GM21526 (cell line): ENCODE data around the gene CENPX.

ENCODE experiments used
- ATAC-seq: cut with Tn5 transposase; IDR thresholded peaks from one replicate; pipeline ENCODE4 v1.9.1; 2021; ENCODE audit warnings: moderate library complexity; ENCODE audit not compliant: unreplicated experiment, low FRiP score

Gene CENPX

DNA sequence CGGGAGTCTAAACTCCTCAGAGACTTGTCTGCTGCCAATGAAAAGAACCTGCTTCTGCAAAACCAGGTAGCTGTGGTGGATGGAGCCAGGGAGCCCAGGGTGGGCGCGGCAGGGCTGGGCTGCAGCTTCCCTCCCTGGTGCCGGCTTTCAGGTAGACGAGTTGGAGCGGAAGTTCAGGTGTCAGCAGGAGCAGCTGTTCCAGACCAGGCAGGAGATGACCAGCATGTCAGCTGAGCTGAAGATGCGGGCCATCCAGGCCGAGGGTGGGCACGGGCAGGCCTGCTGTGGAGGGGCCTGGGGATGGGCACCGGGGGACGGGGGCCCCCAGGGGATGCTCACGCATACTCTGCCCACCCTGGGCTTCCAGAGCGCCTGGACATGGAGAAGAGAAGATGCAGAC is 5.6 kb upstream of the CENPX start:
- ATAC-seq: no peak

DNA sequence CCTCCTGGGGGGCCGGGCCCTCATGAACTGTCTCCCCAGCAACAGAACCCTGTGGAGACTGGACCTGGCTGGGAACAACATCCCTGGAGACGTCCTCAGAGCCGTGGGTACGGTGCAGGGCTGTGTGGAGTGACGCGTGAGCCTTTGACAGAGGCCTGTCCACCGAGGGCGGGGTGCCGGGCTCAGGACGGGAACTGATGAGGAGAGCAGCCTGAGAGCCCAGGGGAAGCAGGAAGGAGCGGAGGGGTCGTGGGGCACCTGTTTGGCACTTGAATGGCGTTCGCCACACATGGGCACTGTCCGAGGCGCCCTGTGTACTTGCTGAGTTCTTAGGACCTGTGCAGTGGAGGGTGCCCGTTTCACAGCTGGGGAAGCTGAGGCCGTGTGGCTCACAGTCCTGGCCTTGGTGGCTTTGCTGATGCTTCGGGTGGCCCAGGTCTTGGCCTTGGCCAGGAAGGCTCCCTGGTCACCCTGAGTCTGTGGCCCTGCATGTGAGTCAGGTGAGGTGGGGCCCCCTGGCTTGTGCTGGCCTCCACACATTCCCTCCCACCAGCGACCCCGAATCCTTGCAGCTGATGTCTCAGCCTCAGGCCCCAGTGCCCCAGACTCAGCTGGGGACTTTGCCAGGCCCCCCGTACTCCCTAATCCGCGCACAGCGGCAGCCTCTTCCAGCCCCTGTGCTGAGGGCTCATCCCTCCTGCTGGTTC is 2.9 kb upstream of the CENPX start:
- ATAC-seq: no peak

DNA sequence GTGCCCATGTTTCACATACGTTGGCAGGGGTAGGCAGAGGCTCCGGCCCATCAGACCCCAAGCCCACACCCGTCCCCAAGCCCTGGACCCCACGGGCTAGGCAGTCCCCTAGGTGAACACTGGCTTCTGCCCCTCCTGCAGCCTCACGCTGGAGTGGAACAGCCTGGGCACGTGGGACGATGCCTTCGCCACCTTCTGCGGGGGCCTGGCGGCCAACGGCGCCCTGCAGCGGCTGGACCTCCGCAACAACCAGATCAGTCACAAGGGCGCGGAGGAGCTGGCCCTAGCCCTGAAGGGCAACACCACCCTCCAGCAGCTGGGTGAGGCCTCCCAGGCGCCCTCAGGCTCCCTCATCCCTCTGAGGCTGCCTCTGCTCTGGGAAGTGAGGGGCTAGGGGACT is 2.2 kb upstream of the CENPX start:
- no peak for ATAC-seq

DNA sequence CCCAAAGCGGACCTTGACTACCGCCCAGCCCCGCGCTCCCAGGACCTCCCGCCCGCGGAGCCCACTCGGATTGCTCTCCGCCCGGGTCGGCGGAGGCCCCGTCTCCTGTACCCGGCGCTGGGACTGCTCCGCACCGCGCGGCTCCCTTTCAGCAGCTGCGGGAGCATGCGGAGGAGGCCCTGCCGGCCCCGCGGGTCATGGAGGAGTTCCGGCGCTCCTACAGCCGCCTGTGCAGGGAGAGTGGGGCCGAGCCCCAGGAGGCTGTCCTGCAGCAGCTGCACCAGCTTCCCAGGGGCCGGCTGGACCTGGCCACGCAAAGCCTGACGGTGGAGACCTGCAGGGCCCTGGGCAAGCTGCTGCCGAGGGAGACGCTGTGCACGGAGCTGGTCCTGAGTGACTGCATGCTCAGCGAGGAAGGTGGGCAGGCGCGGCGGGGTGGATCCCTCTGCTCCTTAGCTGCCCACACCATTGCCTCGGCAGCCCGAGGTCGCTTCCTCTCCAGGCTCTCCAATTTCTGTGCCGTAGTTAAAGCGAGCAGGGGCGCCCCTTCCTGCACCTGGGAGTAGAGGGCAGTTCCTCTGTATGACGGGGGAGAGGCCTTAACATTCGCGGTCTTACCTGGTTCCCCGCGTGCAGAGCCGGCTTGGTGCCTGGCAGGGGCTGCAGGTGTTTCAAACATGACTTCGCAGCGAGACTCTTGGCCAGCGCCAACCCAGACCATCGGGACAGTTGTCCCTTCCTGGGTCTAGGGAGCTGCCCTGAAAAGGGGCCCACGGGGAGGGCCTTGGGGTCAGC is 966 bp upstream of the CENPX start:
- ATAC-seq: no peak

DNA sequence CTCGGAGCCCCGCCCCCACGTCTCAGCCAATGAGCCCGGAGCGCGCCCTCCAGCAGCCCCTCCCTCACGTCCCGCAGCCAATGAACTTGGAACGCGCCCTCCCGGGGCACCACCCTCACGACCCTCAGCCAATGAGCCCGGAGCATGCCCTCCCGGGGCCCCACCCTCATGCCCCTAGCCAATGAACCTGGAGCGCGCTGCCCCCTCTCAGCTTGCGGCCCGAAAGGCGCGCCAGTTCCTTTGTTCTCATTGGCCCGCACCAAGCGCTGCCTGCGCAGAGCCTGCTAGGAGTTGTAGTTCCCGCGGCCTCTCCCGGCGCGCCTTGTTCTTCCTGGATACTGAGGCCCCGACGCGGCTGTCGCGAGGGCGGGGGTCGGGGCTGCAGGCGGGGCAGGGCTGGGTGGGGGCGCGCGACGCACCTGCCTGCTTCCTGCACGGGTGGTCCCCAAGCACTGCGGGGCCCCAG is 336 bp upstream of the CENPX start, which contains the start of gene LRRC45:
LRRC45 (plus strand) TSS at position 325 of the 466 bp plus-strand sequence. CDS start 339 bp downstream, outside the sequence.
- peak; percentile 75 for ATAC-seq

DNA sequence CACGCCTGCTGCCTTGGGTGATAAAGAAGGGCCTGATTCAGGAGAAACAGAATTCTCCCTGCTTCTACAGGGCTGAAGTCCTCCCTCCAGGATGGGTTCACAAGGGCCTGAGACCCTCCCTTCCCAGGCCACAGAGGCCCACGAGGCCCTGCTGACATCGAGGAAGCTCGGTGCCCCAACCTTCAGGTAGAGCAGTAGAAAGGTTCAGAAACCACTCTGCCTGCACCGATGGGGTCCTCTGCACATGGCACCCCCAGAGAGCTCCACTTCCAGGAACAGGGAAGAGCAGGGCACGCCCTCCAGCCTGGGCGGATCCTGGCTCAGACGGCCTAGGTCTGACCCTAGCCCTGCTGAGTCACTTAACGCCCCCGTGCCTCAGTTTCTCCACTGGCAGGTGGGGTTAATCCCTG is 773 bp downstream of the CENPX start:
- no peak for ATAC-seq

DNA sequence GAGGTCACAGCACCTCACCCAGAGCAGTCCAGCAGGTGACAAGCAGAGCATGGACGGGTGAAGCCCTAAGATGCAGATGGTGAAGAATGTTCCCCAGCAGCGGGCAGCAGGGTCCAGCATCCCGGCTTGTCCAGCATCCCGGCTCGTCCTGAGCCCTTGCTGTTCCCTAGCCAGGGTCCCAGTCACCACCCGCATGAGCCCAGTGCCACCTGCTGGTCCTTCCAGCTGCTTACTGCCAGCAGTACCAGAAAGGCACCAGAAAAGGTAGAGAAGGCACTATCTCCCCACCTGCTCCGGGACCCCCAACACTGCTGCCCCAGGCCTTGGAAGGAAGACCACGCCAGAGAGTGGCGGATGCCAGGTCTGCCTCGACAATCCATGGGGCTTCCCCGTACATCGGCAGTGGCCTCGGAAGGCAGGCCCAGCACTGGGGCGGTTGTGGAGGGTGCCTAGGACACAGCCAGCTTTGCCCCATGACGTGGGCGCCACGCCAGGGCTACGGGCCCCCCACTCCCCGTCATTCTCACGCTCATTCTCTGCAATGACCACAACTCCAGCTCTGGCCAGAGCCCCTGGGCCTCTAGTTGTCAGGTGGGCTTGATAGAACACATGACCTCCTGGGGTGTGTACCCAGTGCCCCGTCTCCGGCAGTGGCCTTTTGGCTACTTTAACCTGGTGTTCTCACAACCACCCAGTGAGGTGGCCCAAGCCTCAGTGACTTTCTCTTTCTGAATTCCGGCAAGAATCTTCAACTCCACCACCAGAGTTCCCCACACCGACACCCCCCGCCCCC is 1.4 kb downstream of the CENPX start:
- ATAC-seq: no peak

DNA sequence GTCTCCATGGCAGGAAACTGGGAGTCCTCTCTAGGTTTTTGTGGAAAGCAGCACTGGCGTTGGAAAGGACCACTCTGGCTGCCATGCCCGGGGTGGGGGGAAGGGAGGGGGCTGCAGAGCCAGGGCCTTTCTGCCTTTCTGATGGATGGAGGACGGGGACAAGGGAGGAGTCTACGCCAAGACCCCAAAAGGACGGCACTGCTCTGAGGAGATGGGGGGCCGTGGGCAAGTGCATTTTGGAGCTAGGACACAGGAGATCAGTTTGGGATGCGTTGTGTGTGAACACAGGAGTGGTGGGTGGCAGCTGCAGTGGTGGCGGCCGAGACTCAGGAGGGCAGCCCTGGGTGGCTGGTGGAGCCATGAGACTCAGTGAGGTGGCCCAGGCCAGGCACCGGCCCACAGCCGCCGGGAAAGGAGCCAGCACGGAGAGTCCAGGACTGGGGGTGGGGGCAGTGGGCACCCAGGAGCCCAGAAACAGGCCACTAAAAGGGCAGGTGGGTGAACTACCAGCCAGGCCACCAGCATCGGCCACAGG is 2.0 kb downstream of the CENPX start:
- ATAC-seq: no peak

DNA sequence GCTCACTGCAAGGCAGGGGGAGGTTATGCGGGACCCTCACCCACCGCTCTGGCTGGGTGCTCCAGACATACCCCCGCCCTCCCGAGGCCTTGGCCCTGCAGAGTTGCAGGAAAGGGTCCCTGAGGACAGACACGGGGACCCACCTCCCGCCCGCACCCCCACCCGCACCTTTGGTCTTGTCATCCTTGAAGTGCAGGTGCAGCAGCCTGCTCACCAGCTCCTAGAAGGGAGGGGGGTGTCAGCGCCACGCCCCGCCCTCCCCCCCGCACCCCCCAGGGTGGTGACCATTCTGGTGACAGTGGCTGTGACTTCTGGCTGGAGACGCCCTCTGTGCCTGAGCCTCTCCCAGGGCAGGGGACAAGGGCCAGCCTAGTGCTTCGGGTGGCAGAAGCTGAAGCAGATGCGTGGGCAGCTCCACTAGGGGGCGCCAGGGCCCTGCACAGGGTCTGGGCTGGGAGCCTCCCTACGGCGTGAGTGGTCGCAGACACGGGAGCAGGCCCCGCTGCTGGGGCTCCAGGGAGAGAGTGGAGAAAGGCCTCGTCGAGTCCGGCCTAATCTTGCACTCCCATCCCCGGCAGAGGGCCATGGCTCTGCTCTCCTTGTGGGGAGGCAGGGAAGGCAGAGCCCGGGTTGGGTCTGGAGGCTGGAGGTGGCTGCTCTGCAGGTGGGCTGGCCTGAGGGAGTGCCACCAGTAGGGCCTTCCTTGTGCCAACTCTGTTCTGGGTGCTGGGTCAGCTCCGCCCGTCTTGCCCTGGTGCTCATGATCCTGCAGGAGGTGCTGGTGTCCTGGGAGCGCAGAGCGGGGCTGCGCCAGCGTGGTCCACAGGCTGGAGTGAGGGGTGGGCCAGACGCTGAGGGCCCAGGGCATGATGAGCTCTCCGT is 2.7 kb downstream of the CENPX start:
- ATAC-seq: no peak

DNA sequence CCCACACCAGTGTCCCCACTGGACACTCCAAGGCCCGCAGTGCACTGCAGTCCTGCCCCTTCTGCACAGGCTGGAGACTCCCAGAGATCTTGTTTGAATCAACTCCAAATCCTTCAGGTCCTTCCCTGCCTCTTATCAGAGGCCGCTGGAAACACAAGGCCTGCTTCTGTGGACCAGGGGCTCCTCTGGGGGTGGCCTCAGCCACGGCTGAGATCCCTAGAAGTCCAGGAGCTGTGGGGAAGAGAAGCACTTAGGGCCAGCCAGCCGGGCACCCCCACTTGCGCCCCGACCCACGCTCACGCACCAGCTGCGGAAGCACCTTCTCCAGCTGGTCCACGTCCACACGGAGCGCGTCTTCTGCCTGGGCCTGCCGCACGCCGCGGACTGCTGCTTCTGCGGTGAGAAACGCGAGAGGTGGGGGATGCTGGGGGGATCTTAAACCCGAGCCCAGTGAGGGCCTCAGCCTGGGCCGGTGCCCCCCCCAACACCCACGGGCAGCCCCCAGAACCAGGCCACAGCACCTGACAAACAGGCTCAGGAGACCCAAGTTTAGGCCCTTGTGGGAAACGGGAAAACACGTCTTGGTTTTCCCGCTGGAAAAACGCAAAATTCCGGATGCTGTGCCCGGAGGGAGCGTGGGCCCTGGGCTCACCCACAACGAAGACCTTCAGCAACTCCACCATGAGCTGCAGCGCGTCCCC is 3.5 kb downstream of the CENPX start:
- ATAC-seq: no peak

DNA sequence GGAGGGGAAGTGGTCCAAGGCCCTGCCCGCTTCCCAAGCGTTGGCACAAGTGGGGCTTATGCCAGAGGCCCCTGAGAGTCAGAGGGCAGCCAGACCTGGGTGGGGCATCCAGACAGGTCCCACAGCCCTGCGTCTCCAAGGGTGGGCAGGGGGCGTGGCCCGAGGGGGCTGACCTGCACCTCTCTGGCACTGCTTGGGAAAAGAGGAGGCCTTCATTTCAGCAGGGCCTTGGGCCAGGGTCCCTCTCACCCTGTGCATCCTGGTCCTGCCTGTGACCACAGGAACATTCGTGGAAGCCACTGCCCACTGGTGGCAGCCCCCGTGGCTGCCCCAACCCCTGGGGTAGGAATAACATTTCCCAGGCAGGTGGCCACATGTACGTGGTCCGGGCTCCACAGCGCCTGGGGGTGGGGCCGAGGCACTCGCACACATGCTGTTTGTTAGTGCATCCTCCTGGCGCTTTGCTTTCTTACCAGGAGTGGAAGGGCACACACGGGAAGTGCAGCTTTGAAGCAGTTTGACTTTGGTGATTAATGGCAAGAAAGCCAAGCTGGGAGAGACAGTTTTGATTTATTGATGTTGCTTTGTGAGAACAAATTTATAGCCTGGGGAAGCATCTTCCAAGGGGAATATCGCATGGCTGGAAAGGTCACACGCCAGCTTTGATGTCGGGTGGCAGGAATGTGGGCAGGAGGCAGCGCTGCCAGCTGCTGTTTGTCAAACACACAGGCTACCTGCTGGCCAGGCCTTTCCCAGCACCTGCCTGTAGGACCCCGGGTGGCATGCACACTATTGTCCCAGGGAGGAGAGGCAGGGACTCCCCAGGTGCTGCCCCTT is 4.3 kb downstream of the CENPX start:
- no peak for ATAC-seq

DNA sequence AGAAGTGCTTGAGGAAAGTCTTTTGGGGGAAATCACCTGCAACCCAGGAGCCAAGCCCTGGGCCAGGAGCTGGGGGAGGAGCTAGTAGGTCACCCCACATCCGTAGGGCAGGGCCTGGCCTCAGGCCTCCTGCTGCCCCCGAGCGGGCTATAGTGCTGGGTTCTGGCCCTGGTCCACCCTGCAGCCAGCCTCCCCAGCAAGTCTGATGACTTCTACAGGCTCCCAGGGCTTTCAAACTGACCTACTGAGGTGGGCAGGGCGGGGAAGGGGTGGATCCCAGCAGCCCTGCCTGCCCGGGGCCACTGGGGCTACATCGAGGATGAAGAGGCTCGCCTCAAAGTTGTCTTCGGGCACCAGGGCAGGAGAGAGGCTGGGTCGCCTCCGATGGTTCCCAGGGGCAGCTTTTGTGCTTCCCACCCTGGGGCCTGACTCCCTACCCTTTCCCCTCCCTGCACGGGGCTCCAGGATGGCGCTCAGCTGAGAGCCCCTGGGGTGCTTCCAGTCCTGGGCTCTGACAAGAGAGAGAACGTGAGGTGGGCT is 5.0 kb downstream of the CENPX start:
- no peak for ATAC-seq

DNA sequence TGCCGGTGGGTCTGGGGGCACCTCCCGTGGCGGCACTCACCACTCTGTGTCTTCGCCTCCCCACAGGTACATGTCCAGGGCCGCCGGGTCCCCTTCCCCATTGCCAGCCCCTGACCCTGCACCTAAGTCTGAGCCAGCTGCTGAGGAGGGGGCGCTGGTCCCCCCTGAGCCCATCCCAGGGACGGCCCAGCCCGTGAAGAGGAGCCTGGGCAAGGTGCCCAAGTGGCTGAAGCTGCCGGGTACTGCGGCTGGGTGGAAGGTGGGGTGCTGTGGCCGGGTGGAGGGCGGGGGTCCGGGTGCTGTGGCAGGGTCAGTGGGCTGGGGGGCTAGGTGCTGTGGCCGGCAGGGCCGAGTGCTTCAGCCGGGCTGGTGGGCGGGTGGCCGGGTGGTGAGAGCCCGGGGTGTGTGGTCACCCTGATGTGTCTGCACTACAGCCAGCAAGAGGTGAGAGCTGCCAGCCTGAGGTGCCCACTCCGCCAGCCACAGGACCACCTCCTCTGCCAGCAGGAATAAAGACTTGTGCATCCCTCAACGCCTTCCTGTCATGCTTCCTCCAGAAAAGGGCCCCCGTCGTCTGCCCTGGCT is 5.7 kb downstream of the CENPX start:
- ATAC-seq: no peak

DNA sequence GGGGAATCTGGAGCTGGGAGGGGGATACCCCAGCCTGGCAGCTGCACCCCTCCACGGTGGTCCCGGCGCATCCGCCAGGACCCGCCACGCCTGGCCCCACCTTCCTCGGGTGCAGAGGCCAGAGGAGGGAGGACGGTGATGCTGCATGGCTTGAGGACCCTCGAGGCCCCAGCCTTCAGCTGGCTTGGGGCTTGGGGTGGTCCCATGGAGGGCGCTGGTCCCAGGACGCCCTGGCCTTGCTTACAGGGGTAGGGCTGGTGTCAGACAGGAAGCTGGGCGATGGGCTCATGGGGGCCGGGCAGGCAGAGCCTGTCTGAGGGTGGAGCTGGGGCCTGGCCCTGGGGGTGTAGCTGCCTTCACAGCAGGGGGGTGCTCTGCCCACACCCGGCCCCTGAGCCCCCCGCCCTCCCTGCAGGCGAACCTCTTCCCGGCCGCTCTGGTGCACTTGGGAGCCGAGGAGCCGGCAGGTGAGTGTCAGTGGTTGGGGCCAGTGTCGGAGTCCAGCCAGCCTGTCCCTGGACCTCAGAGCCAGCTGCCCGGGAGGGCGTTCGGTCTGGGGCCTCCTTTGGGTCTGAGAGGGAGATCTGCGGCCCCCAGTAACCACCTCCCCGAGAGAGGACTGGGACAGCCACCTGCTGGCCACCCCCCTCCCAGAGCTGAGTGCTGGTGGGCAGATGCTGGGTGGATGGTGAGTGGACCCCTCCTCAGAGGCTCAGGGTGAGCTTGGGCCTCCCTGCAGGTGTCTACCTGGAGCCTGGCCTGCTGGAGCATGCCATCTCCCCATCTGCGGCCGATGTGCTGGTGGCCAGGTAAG is 6.4 kb downstream of the CENPX start:
- ATAC-seq: no peak

DNA sequence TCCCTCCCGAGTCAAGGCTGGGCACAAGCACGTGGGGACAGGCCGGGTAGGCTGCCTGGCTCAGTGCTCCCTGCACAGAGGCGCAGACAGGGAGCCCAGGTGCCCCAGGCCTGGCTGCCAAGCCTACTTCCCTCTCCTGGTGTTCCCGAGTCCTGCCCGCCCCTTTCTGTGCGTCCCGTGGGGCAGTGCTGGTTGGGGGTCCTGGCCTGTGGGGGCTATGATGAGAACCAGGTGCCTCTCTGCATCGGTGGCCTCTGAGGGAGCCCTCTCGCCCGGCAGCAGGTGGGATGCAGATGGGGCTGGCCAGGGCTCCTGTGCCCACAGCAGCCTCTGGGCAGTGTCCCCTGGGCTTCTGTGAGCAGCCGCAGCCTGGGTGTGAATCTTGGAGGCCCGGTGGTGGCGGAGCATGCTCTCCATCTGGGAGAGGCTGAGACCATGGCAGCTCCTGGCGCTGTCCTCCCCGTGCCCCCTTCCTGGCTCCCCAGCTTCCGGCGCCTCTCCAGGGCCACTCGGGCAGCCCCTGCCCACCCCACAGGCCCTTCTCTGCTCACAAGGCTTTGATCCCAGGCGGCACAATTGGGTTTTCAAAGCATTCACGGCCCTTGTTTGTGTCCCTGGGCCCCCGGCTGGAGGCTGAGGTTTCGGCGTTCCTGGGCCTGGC is 7.2 kb downstream of the CENPX start:
- ATAC-seq: no peak

DNA sequence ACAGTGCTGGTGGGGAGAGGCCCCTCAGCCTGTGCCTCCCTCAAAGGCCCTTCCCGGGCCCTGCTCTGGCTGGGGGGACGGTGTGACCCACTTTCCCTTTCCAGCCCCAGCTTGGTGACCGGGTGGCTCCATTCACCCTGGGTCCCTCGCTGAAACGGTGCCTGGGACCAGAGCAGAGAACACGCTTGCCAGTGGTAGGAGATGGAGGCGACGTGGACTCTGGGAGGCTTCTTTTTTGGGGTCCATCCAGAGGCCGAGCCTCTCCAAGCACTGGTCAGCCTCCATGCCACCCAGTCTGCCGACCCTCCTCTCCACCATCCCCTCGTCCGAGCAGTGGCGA is 7.7 kb downstream of the CENPX start:
- no peak for ATAC-seq

DNA sequence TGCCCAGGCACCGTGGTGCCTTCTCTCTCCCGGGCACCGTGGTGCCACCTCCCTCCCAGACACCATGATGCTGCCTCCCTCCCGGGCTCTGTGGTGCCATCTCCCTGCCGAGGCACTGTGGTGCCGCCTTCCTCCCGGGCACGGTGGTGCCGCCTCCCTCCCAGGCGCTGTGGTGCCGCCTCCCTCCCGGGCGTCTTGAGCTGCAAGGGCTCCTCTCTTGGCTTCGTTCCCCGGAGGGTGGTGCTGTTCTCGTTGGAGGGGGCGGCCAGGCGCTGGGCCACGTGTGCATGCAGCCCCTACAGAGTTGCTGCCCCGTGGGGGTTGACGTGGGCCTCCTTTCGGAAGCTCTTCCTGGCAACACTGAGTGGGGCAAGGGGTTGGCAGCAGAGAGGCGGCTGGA is 8.2 kb downstream of the CENPX start:
- no peak for ATAC-seq
